Measurements from ENCODE around the gene NRG2. TPM values are rescaled to one million over a fixed set of nuclear protein-coding genes. Genes with fewer than 3 reads are reported as not detected.

NRG2 gene
- total and polyA plus RNA-seq, 12 donors: 1.8 to 16.7 (median 8.4) TPM

- TF ChIP-seq, protein P1, sequence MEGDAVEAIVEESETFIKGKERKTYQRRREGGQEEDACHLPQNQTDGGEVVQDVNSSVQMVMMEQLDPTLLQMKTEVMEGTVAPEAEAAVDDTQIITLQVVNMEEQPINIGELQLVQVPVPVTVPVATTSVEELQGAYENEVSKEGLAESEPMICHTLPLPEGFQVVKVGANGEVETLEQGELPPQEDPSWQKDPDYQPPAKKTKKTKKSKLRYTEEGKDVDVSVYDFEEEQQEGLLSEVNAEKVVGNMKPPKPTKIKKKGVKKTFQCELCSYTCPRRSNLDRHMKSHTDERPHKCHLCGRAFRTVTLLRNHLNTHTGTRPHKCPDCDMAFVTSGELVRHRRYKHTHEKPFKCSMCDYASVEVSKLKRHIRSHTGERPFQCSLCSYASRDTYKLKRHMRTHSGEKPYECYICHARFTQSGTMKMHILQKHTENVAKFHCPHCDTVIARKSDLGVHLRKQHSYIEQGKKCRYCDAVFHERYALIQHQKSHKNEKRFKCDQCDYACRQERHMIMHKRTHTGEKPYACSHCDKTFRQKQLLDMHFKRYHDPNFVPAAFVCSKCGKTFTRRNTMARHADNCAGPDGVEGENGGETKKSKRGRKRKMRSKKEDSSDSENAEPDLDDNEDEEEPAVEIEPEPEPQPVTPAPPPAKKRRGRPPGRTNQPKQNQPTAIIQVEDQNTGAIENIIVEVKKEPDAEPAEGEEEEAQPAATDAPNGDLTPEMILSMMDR (IDR thresholded peaks at IDR 0.05): no peak
- TF ChIP-seq POLR2A (IDR thresholded peaks at IDR 0.05): no peak
- 85 to 94% (median 89%) methylated on average over 16 to 25 of the region's 25 CpGs for WGBS, 4 donors
Measured at GRCh38 chr5:139822553-139823425, 220.3 kb downstream of the NRG2 start.

DNA sequence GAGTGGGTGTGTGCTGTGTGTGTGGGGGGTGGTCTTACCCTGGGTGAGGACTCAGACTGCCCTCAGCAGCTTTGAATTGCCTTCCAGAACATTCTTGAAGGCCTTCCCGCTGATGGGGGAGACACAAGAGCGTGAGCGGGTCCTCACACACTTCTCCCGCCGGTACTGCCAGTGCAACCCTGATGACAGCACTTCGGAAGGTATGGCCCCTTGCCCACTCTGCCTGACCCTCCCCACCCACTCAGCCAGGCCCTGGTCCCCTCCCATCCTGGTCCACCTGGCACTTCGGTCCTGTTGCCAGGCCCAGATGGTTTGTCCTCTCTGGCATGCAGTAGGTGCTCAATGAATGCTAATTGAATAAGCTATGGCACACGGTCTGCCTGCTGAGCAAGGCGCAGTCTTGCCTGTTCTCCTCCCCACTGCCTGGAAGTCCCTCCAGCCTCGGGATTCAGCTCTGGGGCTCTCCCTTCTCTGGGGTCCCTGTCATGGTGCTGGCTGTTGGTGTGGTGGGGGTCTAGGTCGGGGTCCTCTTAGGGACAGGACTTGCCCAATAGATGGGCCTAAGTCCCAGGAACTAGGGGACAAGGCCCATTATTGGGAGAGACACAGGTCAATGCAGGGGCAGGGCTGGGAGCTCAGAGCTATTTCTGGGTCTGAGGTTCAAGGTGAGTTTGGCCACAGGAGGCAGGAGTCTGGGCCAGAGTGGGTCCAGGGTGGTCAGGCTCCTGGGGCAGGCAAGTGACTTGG lies 221.1 kb downstream of the NRG2 start:
- 83 to 94% (median 89%) methylated on average over 1 to 11 of the region's 11 CpGs for WGBS, 4 donors
- H3K4me3 ChIP-seq: no peak overlapping the region
- no peak for TF ChIP-seq POLR2A (IDR thresholded peaks at IDR 0.05)
- TF ChIP-seq, protein P1 (IDR thresholded peaks at IDR 0.05): no peak
- H3K9me3 ChIP-seq (replicated peaks in 1 of 3): no peaks in the 10 kb centered on the region
- no peak for DNase-seq
- H3K27me3 ChIP-seq: no peaks in the 10 kb centered on the region
- H3K36me3 ChIP-seq (replicated peaks in 1 of 2): no peaks in the 10 kb centered on the region
- intact Hi-C loops (cut with DNase I): no loop called here
- H3K27ac ChIP-seq: no peak overlapping the region
- H3K4me1 ChIP-seq (replicated peaks in 1 of 2): no peaks in the 10 kb centered on the region

More at GRCh38 chr5:139822553-139823425, 220.3 kb downstream of the NRG2 start:
- no peak overlapping the region for H3K27ac ChIP-seq
- H3K27me3 ChIP-seq: no peaks in the 10 kb centered on the region
- H3K4me3 ChIP-seq: no peak overlapping the region
- H3K9me3 ChIP-seq (replicated peaks in 1 of 3): no peaks in the 10 kb centered on the region
- no peaks in the 10 kb centered on the region for H3K36me3 ChIP-seq (replicated peaks in 1 of 2)
- no peaks in the 10 kb centered on the region for H3K4me1 ChIP-seq (replicated peaks in 1 of 2)
- DNase-seq: no peak
- intact Hi-C loops (cut with DNase I): no loop called here

DNA sequence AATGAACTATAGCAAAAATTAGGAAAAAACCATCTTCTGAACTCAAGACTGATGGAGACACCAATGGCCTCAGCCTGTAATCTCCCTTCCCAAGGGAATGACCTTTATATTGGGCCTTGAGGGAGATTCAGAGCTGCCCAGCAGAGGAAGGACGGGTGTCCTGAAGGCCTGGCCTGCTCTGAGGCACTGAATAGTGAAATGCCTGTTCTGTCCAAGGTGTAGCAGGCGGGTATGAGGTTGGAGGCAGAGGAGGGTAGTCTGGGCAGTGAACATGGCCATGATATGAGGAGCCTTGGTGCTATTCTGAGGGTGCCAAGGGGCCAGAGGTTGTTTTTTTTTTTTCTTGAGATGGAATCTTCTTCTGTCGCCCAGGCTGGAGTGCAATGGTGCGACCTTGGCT lies 222.5 kb downstream of the NRG2 start:
- no peak for DNase-seq
- H3K4me3 ChIP-seq: no peak overlapping the region
- no peak overlapping the region for H3K27ac ChIP-seq
- no peaks in the 10 kb centered on the region for H3K27me3 ChIP-seq
- H3K9me3 ChIP-seq (replicated peaks in 1 of 3): no peaks in the 10 kb centered on the region
- H3K4me1 ChIP-seq (replicated peaks in 1 of 2): no peaks in the 10 kb centered on the region
- intact Hi-C loops (cut with DNase I): no loop called here
- TF ChIP-seq, protein P1 (IDR thresholded peaks at IDR 0.05): no peak
- no peak for TF ChIP-seq POLR2A (IDR thresholded peaks at IDR 0.05)
- WGBS, 4 donors: 77 to 82% (median 80%) methylated on average over 4 of the region's 4 CpGs
- no peaks in the 10 kb centered on the region for H3K36me3 ChIP-seq (replicated peaks in 1 of 2)

DNA sequence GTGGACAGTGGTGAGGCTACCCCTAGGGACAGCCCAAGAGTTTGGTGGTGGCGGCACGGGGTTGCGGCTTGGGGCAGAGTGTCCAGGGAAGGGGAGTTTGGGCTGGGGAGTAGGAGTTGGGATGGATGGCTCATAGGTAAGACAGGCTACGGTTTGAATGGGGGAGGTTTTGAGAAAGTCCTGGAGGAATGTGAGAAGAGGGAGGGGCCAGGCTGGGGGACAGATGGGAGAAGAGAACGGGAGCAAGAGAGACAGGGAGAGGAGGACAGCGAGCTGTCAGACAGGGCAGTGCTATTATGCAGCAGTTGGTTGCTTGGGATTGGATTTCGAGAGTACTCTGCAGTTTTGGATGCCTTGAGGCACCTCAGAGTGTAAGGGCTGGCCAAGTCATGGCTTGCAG lies 223.0 kb downstream of the NRG2 start:
- TF ChIP-seq, protein P1 (IDR thresholded peaks at IDR 0.05): no peak
- TF ChIP-seq POLR2A (IDR thresholded peaks at IDR 0.05): no peak
- no peaks in the 10 kb centered on the region for H3K4me1 ChIP-seq (replicated peaks in 1 of 2)
- no peaks in the 10 kb centered on the region for H3K9me3 ChIP-seq (replicated peaks in 1 of 3)
- intact Hi-C loops (cut with DNase I): no loop called here
- no peaks in the 10 kb centered on the region for H3K27me3 ChIP-seq
- H3K36me3 ChIP-seq (replicated peaks in 1 of 2): no peaks in the 10 kb centered on the region
- no peak overlapping the region for H3K27ac ChIP-seq
- no peak for DNase-seq
- 71 to 80% (median 75%) methylated on average over 7 of the region's 7 CpGs for WGBS, 4 donors
- H3K4me3 ChIP-seq: no peak overlapping the region

All from adrenal gland (tissue), 12 donors.